GM12878 (cell line): ENCODE measurements around the gene DDX5. TPM values are rescaled to one million over a fixed set of nuclear protein-coding genes. Genes with fewer than 3 reads are reported as not detected.

Experiments used
- ATAC-seq: fragments of 200-7000 bp; cut with Tn5 transposase; 3 replicates; pipeline ENCODE4 v1.9.1; 2020; ENCODE audit warnings: mild to moderate bottlenecking, moderate library complexity
- BruUV-seq: library from RNA; stranded (reverse); fragments of 400-500 nt; replicated peaks from 2 replicates; lab custom pipeline; 2021; lab: Mats Ljungman, UMichigan
- CTCF ChIA-PET: fragments of 300-600 bp; sonication (Branson Sonifier 250); formaldehyde crosslinking; extraction: SDS; loops from one replicate; lab custom pipeline; 2021; ENCODE audit warnings: inconsistent platforms; lab: Yijun Ruan, JAX
- POLR2A ChIA-PET: fragments of 350-600 bp; formaldehyde crosslinking; extraction: SDS; loops from one replicate; lab custom pipeline; 2021; ENCODE audit warnings: inconsistent platforms; lab: Charles Lee
- RAD21 ChIA-PET: fragments of 300-600 bp; sonication (Branson Sonifier 250); formaldehyde crosslinking; loops from one replicate; lab custom pipeline; 2023; ENCODE audit warnings: antibody characterized with exemption; ENCODE audit not compliant: unreplicated experiment; lab: Charles Lee
- SMC1A ChIA-PET: fragments of 300-600 bp; sonication (Branson Sonifier 250); formaldehyde crosslinking; loops from one replicate; lab custom pipeline; 2023; ENCODE audit not compliant: unreplicated experiment, uncharacterized antibody; lab: Charles Lee
- DNase-seq: peaks from one replicate; pipeline ENCODE4 v3.0.0-alpha.2; 2011; ENCODE audit warnings: low read depth, low spot score
- FAIRE-seq: peaks from 3 replicates; lab custom pipeline; 2011; peaks lifted over from hg19 to GRCh38; lab: Jason Lieb, UNC
- H2AFZ ChIP-seq: 2 replicates; pipeline ENCODE4 v1.6.0; 2011; ENCODE audit warnings: low read depth, low read length, control low read depth; ENCODE audit not compliant: control insufficient read depth
- H3K27ac ChIP-seq: 2 replicates; pipeline ENCODE4 v1.5.1; 2011; ENCODE audit warnings: control low read depth; ENCODE audit not compliant: control insufficient read depth, insufficient read depth
- H3K27me3 ChIP-seq, 2 experiments: replicated peaks in 1 of 2; 2 replicates each; pipeline versions ENCODE4 v1.6.0 to v1.6.1; 2011; ENCODE audit warnings: low read length in 1 of 2; ENCODE audit not compliant: control insufficient read depth in 2 of 2, insufficient read depth in 2 of 2
- H3K36me3 ChIP-seq, 2 experiments: 2 replicates each; pipeline ENCODE4 v1.5.1; 2011; ENCODE audit warnings: low read length in 1 of 2; ENCODE audit not compliant: control insufficient read depth in 2 of 2, insufficient read depth in 2 of 2
- H3K4me1 ChIP-seq: 2 replicates; pipeline ENCODE4 v1.6.1; 2011; ENCODE audit warnings: mild to moderate bottlenecking, low read length, moderate library complexity, mixed read lengths; ENCODE audit not compliant: control insufficient read depth, insufficient read depth
- H3K4me2 ChIP-seq: 2 replicates; pipeline ENCODE4 v1.6.0; 2011; ENCODE audit warnings: control low read depth; ENCODE audit not compliant: control insufficient read depth, insufficient read depth
- H3K4me3 ChIP-seq: fragments of 200-600 bp; sonication (generic); 2 replicates; pipeline ENCODE4 v1.5.1; 2016
- H3K79me2 ChIP-seq: 2 replicates; pipeline ENCODE4 v1.6.0; 2011; ENCODE audit warnings: low read length; ENCODE audit not compliant: control insufficient read depth, insufficient read depth
- H3K9ac ChIP-seq: 2 replicates; pipeline ENCODE4 v1.8.0; 2011; ENCODE audit warnings: low read length, control low read depth, mixed read lengths; ENCODE audit not compliant: control insufficient read depth, insufficient read depth
- H3K9me3 ChIP-seq: replicated peaks from 3 replicates; pipeline ENCODE4 v1.5.1; 2011; ENCODE audit warnings: mild to moderate bottlenecking, low read length; ENCODE audit not compliant: control insufficient read depth, insufficient read depth
- H4K20me1 ChIP-seq: 2 replicates; pipeline ENCODE4 v1.6.0; 2011; ENCODE audit not compliant: control insufficient read depth, insufficient read depth
- ATF7 ChIP-seq: fragments of 450-650 bp; IDR thresholded peaks from 2 replicates; pipeline ENCODE4 v1.6.1; 2016; ENCODE audit warnings: low read depth, mild to moderate bottlenecking
- BCL11A ChIP-seq: IDR thresholded peaks from 2 replicates; pipeline ENCODE4 v1.6.1; 2011; ENCODE audit warnings: low read depth, low read length
- CHD4 ChIP-seq: fragments of 200-600 bp; sonication (generic); IDR thresholded peaks from 2 replicates; pipeline ENCODE4 v1.6.1; 2016; ENCODE audit warnings: mild to moderate bottlenecking
- EGR1 ChIP-seq, 2 experiments: IDR thresholded peaks; 1 replicate in 1 of 2; 2 replicates in 1 of 2; pipeline ENCODE4 v1.6.1; 2011 to 2012; ENCODE audit warnings: low read depth in 2 of 2, low read length in 2 of 2, borderline replicate concordance in 1 of 2, mild to moderate bottlenecking in 1 of 2, moderate library complexity in 1 of 2
- HSF1 ChIP-seq: fragments of 150-350 bp; IDR thresholded peaks from 2 replicates; pipeline ENCODE4 v1.6.1; 2014; ENCODE audit warnings: mild to moderate bottlenecking, low read depth, low read length
- MTA2 ChIP-seq: fragments of 450-650 bp; IDR thresholded peaks from 2 replicates; pipeline ENCODE4 v1.6.1; 2016; ENCODE audit warnings: low read depth, mild to moderate bottlenecking, moderate library complexity
- NRF1 ChIP-seq: conservative IDR thresholded peaks from 2 replicates; pipeline ENCODE4 v1.6.1; 2011; ENCODE audit warnings: mild to moderate bottlenecking, low read depth, low read length, improper control_type of control experiment
- RB1 ChIP-seq: fragments of 450-650 bp; formaldehyde crosslinking; IDR thresholded peaks from 2 replicates; pipeline ENCODE4 v1.6.1; 2017; ENCODE audit warnings: mild to moderate bottlenecking, borderline replicate concordance
- SMAD5 ChIP-seq: IDR thresholded peaks from 2 replicates; pipeline ENCODE4 v1.6.1; 2016; ENCODE audit warnings: antibody characterized with exemption, low read depth
- STAT3 ChIP-seq: IDR thresholded peaks from 2 replicates; pipeline ENCODE4 v1.6.1; 2011; ENCODE audit warnings: low read depth, low read length, improper control_type of control experiment
- TBL1XR1 ChIP-seq: IDR thresholded peaks from 2 replicates; pipeline ENCODE4 v1.6.1; 2012; ENCODE audit warnings: low read depth, low read length, improper control_type of control experiment
- TCF12 ChIP-seq: IDR thresholded peaks from 2 replicates; pipeline ENCODE4 v1.6.1; 2011; ENCODE audit warnings: low read depth, mild to moderate bottlenecking, low read length
- ZNF274 ChIP-seq: IDR thresholded peaks from one replicate; pipeline ENCODE4 v1.8.0; 2011; ENCODE audit not compliant: insufficient read length, insufficient read depth
- WGBS: methylation state at CpG from one replicate; pipeline ENCODE4 v1.1.6; 2016; ENCODE audit warnings: low lambda C conversion rate; ENCODE audit not compliant: insufficient replicate concordance, insufficient coverage; ENCODE audit errors: missing lambda C conversion rate; 5-methylcytosine and 5-hydroxymethylcytosine counted together
- in situ Hi-C: fragments of 300-500 bp; cut with MboI; formaldehyde crosslinking; loops from 9 replicates; pipeline ENCODE4 v1.14.3; 2018; ENCODE audit warnings: mixed read lengths
- intact Hi-C: fragments of 100-400 bp; cut with micrococcal nuclease; formaldehyde crosslinking; loops from one replicate; pipeline ENCODE4 v1.14.2; 2022; ENCODE audit not compliant: unreplicated experiment
- polyA plus RNA-seq, 11 experiments: library from polyadenylated mRNA; depleted of rRNA in 4 of 11; unstranded in 6 of 11; stranded (reverse) in 5 of 11; fragments of >200 nt; fragmentation: Nextera tagmentation in 4 of 11; fragmentation: Illumina TruSeq in 1 of 11; extraction: Ambion mirVana in 4 of 11; extraction: Trizol in 1 of 11; gene quantifications; 1 replicate in 1 of 11; 2 replicates in 10 of 11; pipeline versions ENCODE4 v1.2.1 to v1.2.3, GENCODE V29; 2011 to 2016; ENCODE audit warnings: inconsistent platforms in 2 of 11, missing spikeins in 2 of 11, low read depth in 1 of 11
- total RNA-seq, 4 experiments: library from RNA; depleted of rRNA in 3 of 4; stranded (reverse); fragments of >200 nt in 3 of 4; fragmentation: Illumina TruSeq in 1 of 4; extraction: Trizol in 1 of 4; gene quantifications; 2 replicates each; pipeline versions ENCODE4 v1.2.1 to v1.2.3, GENCODE V29; 2013 to 2021
- TF ChIP-seq, protein P1 (sequence below): fragments of 150-350 bp; IDR thresholded peaks from 2 replicates; pipeline ENCODE4 v1.6.1; 2016; ENCODE audit warnings: low read depth, low read length
- TF ChIP-seq, protein P2 (sequence below): IDR thresholded peaks from 2 replicates; pipeline ENCODE4 v1.6.1; 2012; ENCODE audit warnings: low read length, inconsistent platforms

The DDX5 gene
- total and polyA plus RNA-seq, 10 of the 15 experiments (the other 5 are each of a cell fraction or from before 2014, with no cell fraction given), result 257 to 1,423 (median 719) TPM

- no peak for FAIRE-seq
- no TSS peak for BruUV-seq
- Histone ChIP-seq H3K4me2 (no peak overlapping the region), H3K9ac (no peak overlapping the region), H3K27ac (no peak overlapping the region), H4K20me1 (no peaks in the 10 kb centered on the region), H3K4me1 (no peaks in the 10 kb centered on the region), H3K4me3 (no peak overlapping the region), H2AFZ (no peak overlapping the region), H3K36me3 (peaks cover 12 to 51% of the 10 kb centered on the region in 2 experiments), H3K79me2 (no peaks in the 10 kb centered on the region), H3K27me3 (no peaks in the 10 kb centered on the region), H3K9me3 (no peaks in the 10 kb centered on the region)
- intact Hi-C loops (no loop called here), in situ Hi-C loops (no loop called here)
- ChIA-PET POLR2A (interaction anchor here (1.2 kb wide), 1 partner anchor 20 kb away, joined by 3 read pairs; no protein-coding TSS in a partner anchor), RAD21 (no interaction called here), CTCF (interaction anchor here (0.7 to 1.2 kb wide), 4 partner anchors 13 to 121 kb away, joined by 3 to 4 read pairs (median 3); no protein-coding TSS in a partner anchor), SMC1A (interaction anchor here (0.7 to 2.3 kb wide), 5 partner anchors 12 to 108 kb away, joined by 3 to 9 read pairs (median 3); no protein-coding TSS in a partner anchor)
- TF ChIP-seq, protein P1, sequence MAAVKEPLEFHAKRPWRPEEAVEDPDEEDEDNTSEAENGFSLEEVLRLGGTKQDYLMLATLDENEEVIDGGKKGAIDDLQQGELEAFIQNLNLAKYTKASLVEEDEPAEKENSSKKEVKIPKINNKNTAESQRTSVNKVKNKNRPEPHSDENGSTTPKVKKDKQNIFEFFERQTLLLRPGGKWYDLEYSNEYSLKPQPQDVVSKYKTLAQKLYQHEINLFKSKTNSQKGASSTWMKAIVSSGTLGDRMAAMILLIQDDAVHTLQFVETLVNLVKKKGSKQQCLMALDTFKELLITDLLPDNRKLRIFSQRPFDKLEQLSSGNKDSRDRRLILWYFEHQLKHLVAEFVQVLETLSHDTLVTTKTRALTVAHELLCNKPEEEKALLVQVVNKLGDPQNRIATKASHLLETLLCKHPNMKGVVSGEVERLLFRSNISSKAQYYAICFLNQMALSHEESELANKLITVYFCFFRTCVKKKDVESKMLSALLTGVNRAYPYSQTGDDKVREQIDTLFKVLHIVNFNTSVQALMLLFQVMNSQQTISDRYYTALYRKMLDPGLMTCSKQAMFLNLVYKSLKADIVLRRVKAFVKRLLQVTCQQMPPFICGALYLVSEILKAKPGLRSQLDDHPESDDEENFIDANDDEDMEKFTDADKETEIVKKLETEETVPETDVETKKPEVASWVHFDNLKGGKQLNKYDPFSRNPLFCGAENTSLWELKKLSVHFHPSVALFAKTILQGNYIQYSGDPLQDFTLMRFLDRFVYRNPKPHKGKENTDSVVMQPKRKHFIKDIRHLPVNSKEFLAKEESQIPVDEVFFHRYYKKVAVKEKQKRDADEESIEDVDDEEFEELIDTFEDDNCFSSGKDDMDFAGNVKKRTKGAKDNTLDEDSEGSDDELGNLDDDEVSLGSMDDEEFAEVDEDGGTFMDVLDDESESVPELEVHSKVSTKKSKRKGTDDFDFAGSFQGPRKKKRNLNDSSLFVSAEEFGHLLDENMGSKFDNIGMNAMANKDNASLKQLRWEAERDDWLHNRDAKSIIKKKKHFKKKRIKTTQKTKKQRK, result no peak
- TF ChIP-seq RB1 (no peak), ZNF274 (no peak), CHD4 (no peak), TBL1XR1 (no peak), BCL11A (no peak), ATF7 (no peak), SMAD5 (no peak), MTA2 (no peak), NRF1 (no peak), EGR1 (IDR thresholded peaks at IDR 0.05; ENCODE audit: borderline replicate concordance in 1 of 2, low read depth in 2 of 2, low read length in 2 of 2) (no peak), TCF12 (no peak), HSF1 (no peak), STAT3 (no peak)
- TF ChIP-seq, protein P2, sequence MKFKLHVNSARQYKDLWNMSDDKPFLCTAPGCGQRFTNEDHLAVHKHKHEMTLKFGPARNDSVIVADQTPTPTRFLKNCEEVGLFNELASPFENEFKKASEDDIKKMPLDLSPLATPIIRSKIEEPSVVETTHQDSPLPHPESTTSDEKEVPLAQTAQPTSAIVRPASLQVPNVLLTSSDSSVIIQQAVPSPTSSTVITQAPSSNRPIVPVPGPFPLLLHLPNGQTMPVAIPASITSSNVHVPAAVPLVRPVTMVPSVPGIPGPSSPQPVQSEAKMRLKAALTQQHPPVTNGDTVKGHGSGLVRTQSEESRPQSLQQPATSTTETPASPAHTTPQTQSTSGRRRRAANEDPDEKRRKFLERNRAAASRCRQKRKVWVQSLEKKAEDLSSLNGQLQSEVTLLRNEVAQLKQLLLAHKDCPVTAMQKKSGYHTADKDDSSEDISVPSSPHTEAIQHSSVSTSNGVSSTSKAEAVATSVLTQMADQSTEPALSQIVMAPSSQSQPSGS, result no peak
- no peak for DNase-seq
- 100% methylated on average over 2 of the region's 2 CpGs for WGBS
- ATAC-seq, result no peak
Measured at GRCh38 chr17:64527914-64528313, 21.8 kb upstream of the DDX5 start.
